ENCODE measurements around the gene C16orf54.
A peak's percentile ranks its signal among the peaks of the same experiment; 100 is the strongest.
"Not testable (repeated sequence)": the region's sequence is repeated elsewhere in the genome, so short reads cannot be mapped to it uniquely, and the experiment has no call there.

Gene C16orf54

GRCh38 chr16:29737713-29738112 lies 8.1 kb downstream of the C16orf54 start:
- H3K27ac ChIP-seq, result peak overlapping the region; percentile 98
- TF ChIP-seq CTCF (conservative IDR thresholded peaks at IDR 0.05) (no peak), ZFX (IDR thresholded peaks at IDR 0.05) (no peak)

- TF ChIP-seq ZFX (IDR thresholded peaks at IDR 0.05) (no peak), CTCF (conservative IDR thresholded peaks at IDR 0.05) (no peak)
These were observed 9.0 kb downstream of the C16orf54 start for GRCh38 chr16:29736764-29737163.

GRCh38 chr16:29736112-29736511 lies 9.7 kb downstream of the C16orf54 start:
- TF ChIP-seq ZFX (IDR thresholded peaks at IDR 0.05) (no peak), CTCF (conservative IDR thresholded peaks at IDR 0.05) (no peak)

More at GRCh38 chr16:29736764-29737163, 9.0 kb downstream of the C16orf54 start:
- H3K27ac ChIP-seq, result peak overlapping the region; percentile 98

GRCh38 chr16:29734786-29735185 lies 11.0 kb downstream of the C16orf54 start:
- no peak overlapping the region for H3K27ac ChIP-seq
- TF ChIP-seq ZFX (IDR thresholded peaks at IDR 0.05) (no peak), CTCF (conservative IDR thresholded peaks at IDR 0.05) (no peak)

More at GRCh38 chr16:29736112-29736511, 9.7 kb downstream of the C16orf54 start:
- H3K27ac ChIP-seq, result no peak overlapping the region; the same call in 1 of the 2 replicates

- not testable (repeated sequence) for H3K27ac ChIP-seq
These were observed 13.8 kb downstream of the C16orf54 start for GRCh38 chr16:29731768-29732601.

GRCh38 chr16:29730649-29731048 lies 15.1 kb downstream of the C16orf54 start:
- no peak for TF ChIP-seq ZFX (IDR thresholded peaks at IDR 0.05)
- no peak for TF ChIP-seq CTCF (conservative IDR thresholded peaks at IDR 0.05)
- H3K27ac ChIP-seq, result no peak overlapping the region

GRCh38 chr16:29729116-29729521 lies 16.7 kb downstream of the C16orf54 start:
- TF ChIP-seq CTCF (conservative IDR thresholded peaks at IDR 0.05) (peak; percentile 69), ZFX (IDR thresholded peaks at IDR 0.05) (no peak)
- H3K27ac ChIP-seq, result no peak overlapping the region

- TF ChIP-seq ZFX (IDR thresholded peaks at IDR 0.05) (no peak), CTCF (conservative IDR thresholded peaks at IDR 0.05) (no peak)
- peak overlapping the region; percentile 11; the same call in 1 of the 2 replicates for H3K27ac ChIP-seq
These were observed 18.3 kb downstream of the C16orf54 start for GRCh38 chr16:29727452-29727851.

All from C4-2B (cell line).